ENCODE results near the gene ZNHIT6.

DNA sequence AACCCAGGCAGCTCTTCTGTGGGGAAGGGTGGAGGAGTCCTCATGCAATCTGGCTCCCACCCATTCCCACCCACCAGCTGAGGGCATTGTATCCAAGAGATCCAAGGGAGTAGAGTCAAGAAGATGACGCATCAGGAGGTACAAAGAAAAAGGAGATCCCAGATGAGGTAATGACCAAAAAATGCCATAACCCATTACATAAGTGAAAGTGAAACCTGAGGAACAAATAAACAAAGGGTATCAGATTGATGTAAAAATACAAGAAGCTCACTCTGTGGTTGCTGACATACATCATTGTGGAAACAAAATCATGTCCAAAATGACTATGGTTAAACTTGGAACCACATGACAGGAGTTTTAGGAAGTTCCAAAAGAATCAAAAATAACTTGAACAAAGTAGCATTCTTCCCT lies 85.2 kb downstream of the ZNHIT6 start:
- TF ChIP-seq, protein P1, sequence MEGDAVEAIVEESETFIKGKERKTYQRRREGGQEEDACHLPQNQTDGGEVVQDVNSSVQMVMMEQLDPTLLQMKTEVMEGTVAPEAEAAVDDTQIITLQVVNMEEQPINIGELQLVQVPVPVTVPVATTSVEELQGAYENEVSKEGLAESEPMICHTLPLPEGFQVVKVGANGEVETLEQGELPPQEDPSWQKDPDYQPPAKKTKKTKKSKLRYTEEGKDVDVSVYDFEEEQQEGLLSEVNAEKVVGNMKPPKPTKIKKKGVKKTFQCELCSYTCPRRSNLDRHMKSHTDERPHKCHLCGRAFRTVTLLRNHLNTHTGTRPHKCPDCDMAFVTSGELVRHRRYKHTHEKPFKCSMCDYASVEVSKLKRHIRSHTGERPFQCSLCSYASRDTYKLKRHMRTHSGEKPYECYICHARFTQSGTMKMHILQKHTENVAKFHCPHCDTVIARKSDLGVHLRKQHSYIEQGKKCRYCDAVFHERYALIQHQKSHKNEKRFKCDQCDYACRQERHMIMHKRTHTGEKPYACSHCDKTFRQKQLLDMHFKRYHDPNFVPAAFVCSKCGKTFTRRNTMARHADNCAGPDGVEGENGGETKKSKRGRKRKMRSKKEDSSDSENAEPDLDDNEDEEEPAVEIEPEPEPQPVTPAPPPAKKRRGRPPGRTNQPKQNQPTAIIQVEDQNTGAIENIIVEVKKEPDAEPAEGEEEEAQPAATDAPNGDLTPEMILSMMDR (IDR thresholded peaks at IDR 0.05; ENCODE audit: insufficient read depth, low read length, poor library complexity, severe bottlenecking) = no peak
- no peak for TF ChIP-seq EZH2phosphoT487 (conservative IDR thresholded peaks at IDR 0.05; ENCODE audit: low read length)
